Lung microvascular endothelial cell (primary cell): ENCODE results near the gene RITA1. TPM values are rescaled to one million over a fixed set of nuclear protein-coding genes. Genes with fewer than 3 reads are reported as not detected.

Experiments used
- DNase-seq, 2 donors: peaks; one replicate each; pipeline versions ENCODE4 v3.0.0 to v3.0.0-alpha.2; 2010; ENCODE audit warnings: low read depth in 2 of 2
- total RNA-seq: library from RNA; depleted of rRNA; stranded (reverse); fragments of >200 nt; gene quantifications from 2 replicates; pipeline ENCODE4 v1.2.1, GENCODE V29; 2014

Gene RITA1
- total RNA-seq, 1 donor from 2014 or later: 15.9 TPM

- peak; percentile 78 to 81 for DNase-seq
Observed at GRCh38 chr12:113152835-113153814, 32.4 kb upstream of the RITA1 start.

GRCh38 chr12:113154351-113154973 is 31.1 kb upstream of the RITA1 start:
- DNase-seq: peak; percentile 31 to 54

GRCh38 chr12:113155060-113155459 is 30.5 kb upstream of the RITA1 start:
- no peak for DNase-seq

GRCh38 chr12:113155646-113156045 is 29.9 kb upstream of the RITA1 start:
- peak; percentile 31 to 58 for DNase-seq

GRCh38 chr12:113157218-113157859 is 28.2 kb upstream of the RITA1 start:
- DNase-seq: no peak

- no peak for DNase-seq
Observed at GRCh38 chr12:113158439-113159203, 26.9 kb upstream of the RITA1 start.

GRCh38 chr12:113159937-113160336 is 25.6 kb upstream of the RITA1 start:
- no peak for DNase-seq

- DNase-seq: no peak
Observed at GRCh38 chr12:113161415-113162016, 24.0 kb upstream of the RITA1 start.

GRCh38 chr12:113162102-113163029 is 23.2 kb upstream of the RITA1 start:
- DNase-seq: peak in 1 of 2 donors; percentile 55

GRCh38 chr12:113163030-113163360 is 22.5 kb upstream of the RITA1 start:
- no peak for DNase-seq

- DNase-seq: no peak
Observed at GRCh38 chr12:113164014-113164413, 21.5 kb upstream of the RITA1 start.

- no peak for DNase-seq
Observed at GRCh38 chr12:113165521-113166450, 19.7 kb upstream of the RITA1 start.

- no peak for DNase-seq
Observed at GRCh38 chr12:113167868-113168267, 17.7 kb upstream of the RITA1 start.

GRCh38 chr12:113169697-113170096 is 15.8 kb upstream of the RITA1 start:
- DNase-seq: no peak

- DNase-seq: no peak
Observed at GRCh38 chr12:113170457-113170856, 15.1 kb upstream of the RITA1 start.

GRCh38 chr12:113170926-113171325 is 14.6 kb upstream of the RITA1 start:
- DNase-seq: no peak

- DNase-seq: no peak
Observed at GRCh38 chr12:113171543-113171942, 14.0 kb upstream of the RITA1 start.

- DNase-seq: no peak
Observed at GRCh38 chr12:113172185-113172584, 13.3 kb upstream of the RITA1 start.
